GM12872 (cell line): ENCODE measurements around the gene PRPF6.
A peak's percentile ranks its signal among the peaks of the same experiment; 100 is the strongest.

ENCODE experiments used
- CTCF ChIP-seq: IDR thresholded peaks from 3 replicates; pipeline ENCODE4 v1.5.1; 2011; ENCODE audit warnings: low read depth, mild to moderate bottlenecking, low read length, moderate library complexity; ENCODE audit not compliant: insufficient read depth

The PRPF6 gene

DNA sequence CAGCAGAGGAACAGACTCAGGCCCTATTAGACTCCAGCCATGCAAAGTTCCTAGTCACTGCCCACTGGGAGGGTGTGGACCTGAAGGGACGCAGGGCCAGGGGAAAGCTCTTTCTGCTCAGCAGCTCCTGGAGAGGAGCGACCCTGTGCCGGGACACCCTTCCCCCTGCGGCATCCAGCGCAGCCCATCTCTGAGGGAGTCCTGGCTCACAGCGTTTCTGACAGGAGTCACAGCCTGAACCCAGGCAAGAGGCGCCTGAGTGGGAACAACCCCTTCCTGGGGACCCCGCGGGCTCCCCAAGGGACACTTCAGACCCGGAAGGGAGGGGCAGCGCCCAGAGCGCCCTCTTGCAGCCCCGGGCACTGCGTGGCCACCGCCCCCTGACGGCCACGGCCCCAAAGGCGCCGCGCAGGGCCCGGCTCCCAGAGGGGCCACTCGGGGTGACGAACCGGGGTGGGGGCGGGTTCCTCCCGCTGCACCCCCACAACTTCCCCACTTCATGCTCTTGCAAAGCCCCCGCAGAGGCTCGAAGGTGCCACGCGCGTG lies 25.6 kb upstream of the PRPF6 start:
- TF ChIP-seq CTCF = peak; percentile 44; the same call in 2 of the 3 replicates

GRCh38 chr20:63955827-63956663 lies 24.9 kb upstream of the PRPF6 start, which contains the start of gene UCKL1:
Gene UCKL1 (minus strand): TSS chr20:63956416. CDS start chr20:63956372, 44 bp downstream.
- no peak for TF ChIP-seq CTCF

GRCh38 chr20:63956664-63957003 lies 24.3 kb upstream of the PRPF6 start:
- TF ChIP-seq CTCF = no peak

DNA sequence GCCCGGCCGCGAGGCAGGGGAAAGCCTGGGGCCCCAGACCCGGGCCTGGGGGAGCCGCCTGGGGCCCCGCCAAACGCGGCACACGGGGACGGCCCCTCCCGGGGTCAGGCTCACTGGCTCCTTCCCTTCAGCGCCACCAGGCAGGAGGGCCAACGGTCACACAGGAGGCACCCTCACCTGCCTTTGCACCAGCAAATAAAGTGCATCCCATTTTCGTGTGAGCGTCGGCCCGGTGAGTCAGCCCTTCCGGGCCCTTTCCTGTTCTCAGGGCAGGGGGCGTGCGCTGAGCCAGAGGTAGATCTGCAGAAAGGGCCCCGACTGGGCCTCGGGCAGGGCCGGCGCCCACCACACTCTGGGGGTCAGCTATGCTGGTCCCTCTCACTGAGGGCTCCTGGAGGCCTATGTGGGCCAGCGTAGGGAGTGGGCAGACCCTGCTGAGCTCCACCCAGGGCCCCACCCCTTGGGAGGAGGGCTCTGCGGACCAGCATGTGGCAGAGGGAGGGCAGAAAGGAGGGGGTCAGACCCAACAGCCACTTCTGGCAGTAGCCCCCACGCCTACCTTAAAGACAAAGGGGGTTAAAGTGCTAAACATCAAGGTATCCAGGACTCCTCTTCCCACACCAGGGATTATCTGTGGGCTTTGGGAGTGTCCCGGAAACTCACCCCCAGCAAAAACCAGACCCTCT lies 23.8 kb upstream of the PRPF6 start:
- TF ChIP-seq CTCF = no peak

DNA sequence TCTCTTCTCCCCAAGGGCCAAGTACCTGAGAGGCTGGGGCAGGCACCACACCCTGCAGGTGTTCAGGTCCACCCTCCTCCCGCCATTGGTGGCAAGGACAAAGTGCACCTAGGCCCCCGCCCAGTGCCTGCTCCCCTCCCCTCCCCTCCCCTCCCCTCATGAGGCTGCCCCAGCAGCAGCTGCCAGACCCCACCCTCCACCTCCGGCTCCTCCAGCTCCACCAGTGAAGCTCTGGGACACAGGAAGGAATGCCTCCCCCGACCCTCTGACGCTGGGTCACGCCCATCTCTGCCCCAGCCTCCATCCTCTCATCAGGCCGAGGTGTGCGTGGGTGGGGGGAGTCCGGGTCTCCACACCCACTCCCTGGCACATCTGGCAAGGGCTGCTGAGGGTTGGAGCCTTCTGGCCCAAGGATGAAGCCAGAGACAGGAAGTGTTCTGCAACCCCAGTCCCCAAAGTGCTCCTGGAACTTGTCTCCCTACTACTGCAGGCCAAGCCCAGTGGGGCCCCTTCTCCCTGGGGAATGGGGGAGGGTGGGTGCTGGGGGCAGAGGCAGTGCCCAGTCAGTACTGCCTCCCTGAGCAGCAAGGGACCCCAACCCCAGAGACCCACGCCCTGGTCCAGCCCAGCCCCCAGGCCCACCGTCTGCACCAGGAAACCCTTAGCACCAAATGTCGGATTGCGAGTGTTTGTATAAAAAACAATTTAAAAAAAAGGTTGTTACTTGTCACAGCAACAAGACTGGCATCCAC lies 23.1 kb upstream of the PRPF6 start:
- no peak for TF ChIP-seq CTCF

DNA sequence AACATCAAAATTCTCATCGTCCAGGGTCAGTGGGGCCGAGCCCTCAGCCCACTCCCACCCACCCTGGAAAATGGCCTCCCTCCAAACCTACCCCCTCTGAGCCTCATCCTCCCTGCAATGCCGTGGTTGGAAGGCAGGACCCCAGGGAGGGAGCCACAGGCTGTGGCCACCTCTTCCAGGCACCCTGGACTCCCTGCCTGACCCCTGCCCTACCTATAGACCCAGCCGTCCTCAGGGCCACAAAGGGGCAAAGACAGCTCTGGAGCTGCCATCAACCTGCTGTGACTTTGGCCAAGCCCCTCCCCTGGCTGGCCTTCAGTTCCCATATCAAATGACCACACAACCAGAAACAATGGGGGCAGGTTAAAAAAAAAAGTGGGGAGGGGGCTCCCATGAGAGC lies 22.5 kb upstream of the PRPF6 start:
- TF ChIP-seq CTCF = no peak
